ENCODE measurements around the gene CCDC51.
"Not testable (repeated sequence)": the region's sequence is repeated elsewhere in the genome, so short reads cannot be mapped to it uniquely, and the experiment has no call there.

Gene CCDC51

GRCh38 chr3:48405343-48405881, 34.5 kb downstream of the CCDC51 start:
- DNase-seq, result no peak

DNA sequence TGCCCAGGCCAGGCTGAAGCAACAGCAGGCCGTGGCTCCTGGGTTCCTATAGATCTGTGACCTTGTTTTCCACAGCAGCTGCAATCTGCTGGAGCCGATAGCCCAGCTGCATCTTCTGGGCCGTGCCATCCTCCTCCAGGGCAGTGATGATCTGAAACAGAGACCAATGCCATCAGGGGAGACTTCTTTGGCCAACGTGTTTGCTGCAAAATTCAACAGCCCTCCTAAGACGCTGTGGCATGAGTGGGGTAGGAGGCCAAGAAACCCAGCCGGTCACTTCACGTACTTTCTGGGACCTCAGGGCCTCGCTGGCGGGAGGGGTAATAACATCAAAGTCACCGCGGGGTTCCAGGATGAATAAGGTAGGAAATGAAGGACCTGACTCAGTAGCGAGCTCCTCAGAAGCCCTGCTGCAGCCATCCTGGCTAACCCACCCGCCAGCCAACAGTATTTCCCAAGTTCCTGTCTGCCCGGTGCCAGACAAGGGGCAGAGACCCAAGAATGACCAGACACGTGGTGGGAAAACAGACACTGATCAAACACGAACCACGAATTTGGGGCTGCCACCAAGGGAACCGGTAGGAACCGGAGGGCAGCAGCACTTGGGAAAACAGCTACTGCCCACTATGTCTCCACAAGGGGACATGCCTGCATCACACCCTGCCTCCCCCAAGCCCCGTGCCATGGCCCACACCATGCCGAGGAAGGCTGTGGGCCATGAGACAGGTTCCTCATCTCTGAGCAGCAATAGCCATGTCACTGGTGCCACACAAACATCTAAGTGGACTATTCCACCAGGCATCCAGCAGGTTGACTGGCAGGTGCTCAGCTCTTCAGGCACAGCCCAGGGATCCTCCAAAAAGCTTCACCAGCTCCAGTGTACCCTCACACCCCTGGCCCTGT, 35.2 kb downstream of the CCDC51 start:
- DNase-seq, result no peak

DNA sequence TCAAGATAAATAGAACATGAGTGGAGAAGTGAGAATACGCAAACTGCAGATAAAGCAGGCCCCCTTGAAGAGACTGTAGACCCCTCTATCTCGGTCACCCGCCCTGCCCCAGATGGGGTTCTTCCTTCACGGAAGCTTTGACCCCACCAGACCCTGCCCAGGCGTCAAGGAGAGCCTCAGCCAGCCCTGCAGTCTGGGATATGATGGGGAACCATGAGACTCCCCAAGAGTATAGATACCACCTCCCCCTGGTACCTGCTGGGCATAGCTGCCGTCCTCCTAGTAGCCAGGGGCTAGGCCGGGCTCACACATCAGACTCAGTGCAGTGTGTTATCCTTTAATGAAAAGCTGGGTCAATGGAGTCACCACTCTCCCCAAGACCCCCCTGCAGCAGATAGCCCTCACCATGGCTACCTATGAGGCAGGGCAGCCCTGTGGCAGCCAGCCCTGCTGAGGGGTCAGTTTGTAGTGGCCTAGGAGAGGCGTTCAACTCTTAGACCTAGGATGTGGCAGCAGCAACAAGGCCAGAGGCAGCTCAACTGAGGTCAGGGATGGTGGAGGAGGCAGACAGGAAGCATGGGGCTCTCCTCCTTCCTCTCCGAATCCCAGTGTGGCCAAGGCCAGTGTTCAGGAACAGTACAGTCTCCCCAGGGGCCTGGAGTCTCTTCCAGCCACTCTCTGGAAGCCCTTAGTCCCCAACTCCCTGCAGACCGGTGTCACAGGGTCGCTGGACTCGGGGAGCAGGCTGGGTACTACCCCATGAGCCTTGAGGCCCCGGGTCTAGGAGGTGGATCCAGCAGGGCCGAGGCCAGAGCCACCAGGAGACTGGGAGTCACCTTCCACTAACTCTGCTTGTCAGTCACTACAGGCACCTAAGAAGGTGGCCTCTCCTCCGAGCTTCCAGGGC, 36.1 kb downstream of the CCDC51 start:
- no peak for DNase-seq

DNA sequence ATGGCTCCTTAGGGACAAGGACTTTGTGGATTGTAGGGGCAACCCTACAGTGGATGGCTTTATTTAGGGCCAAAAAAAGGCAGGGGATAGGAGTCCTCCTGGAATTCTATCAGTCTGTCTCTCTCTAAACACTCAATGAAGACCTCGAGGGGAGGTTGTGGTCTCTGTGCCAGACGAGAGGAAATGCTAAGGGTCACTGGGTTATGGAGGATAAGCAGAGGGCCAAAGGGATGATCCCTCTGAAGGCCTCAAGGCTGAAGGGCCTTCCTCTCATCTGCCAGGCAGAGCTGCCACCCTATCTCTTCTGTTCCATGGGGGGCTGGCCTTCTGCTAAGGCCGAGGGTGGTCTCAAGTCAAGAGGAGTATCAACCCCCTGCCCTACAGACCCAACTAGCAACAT, 37.0 kb downstream of the CCDC51 start:
- DNase-seq, result no peak

GRCh38 chr3:48402281-48402732, 37.6 kb downstream of the CCDC51 start:
- no peak for DNase-seq

DNA sequence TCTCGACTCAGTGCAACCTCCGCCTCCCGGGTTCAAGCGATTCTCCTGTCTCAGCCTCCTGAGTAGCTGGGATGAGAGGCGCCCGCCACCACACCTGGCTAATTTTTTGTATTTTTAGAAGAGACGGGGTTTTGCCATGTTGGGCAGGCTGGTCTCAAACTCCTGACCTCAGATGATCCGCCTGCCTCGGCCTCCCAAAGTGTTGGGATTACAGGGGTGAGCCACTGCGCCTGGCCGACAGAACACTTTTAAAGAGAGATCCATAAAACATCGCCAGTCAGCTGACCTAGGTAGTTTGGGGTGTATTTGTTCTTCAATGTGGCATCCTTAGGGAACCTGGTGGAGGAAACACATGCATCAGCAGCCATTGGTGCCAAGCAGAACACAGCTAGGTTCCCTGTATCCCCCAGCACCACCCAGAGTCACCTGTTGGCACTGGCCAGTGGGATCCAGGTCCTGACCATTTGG, 38.5 kb downstream of the CCDC51 start:
- not testable (repeated sequence) for DNase-seq

DNA sequence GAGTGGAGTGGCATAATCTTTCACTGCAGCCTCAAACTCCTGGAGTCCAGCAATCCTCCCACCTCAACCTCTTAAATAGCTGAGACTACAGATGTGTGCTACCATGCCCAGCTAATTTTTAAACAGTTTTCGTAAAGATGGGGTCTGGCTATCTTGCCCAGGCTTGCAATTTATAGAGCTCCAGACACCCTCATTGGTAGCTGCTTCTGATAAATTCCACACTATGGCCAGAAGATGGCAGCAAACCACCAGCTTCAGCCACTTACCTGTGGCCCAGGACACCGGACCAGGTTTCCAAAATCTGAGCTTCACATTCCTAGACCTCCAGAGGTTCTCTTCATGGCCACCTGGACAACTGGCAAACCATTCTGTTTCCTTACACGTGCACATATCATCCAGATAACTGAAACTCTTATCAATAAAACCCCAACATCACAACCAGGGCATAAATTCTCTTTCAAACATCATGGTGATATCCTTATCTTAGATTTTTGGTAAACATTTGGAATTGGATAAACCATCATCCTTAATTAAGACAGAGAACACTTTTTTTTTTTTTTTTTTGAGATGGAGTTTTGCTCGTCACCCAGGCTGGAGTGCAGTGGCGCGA, 39.0 kb downstream of the CCDC51 start:
- peak in 2 of 4 experiments; percentile 38 to 42 for DNase-seq

GRCh38 chr3:48399387-48400172, 40.3 kb downstream of the CCDC51 start:
- no peak for DNase-seq

DNA sequence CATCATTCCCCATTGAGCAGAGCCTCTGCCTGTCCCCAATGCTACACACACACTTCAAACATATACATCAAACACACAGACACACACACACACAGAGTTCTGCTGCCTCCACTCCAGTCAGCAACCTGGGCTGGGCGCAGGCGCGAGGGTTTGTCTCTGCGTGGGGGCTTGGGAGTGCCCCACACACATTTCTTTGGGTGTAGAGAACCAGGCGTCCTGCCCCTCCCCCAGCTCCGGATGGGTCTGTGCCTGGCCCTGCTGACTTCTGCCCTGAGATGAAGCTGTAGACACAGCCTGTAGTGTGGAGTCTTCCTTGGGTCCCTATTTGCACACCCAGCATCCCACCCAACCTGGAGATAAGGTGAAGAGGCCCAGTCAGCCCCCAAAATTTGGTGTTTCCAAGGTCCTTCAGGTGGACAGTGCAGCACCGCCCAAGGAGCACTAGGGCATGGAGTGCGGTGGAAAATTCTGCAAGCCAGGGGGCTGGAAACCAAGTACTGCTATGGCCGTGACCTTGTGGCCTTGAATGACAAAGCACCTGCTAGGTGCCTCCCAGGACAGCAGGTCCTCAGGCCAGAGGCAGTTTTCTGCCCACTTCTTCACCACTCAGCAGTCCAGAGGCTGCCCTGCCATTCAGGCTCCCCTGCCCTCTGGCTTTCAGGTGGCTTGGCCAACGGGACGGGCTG, 41.1 kb downstream of the CCDC51 start:
- no peak for DNase-seq

GRCh38 chr3:48397767-48398681, 41.9 kb downstream of the CCDC51 start:
- DNase-seq, result no peak

DNA sequence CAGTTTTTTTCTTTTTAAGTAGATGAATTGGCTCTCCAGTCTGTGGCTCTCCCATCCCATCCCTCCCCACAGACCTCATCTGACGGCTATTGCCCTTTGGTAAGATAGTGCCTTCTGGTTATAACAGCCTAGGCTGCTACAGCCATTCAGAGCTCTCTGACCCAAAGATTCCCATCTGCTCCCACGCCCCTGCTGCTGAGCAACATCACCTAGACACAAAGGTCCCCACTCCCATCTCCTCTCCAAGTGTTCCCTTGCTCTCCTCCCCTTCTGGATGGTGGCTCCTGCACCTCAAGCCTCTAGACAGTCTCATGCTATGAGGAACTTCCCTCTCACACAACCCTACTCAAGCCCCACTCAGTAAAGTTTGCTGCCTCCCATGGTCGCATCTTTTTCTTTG, 44.2 kb downstream of the CCDC51 start:
- no peak for DNase-seq

DNA sequence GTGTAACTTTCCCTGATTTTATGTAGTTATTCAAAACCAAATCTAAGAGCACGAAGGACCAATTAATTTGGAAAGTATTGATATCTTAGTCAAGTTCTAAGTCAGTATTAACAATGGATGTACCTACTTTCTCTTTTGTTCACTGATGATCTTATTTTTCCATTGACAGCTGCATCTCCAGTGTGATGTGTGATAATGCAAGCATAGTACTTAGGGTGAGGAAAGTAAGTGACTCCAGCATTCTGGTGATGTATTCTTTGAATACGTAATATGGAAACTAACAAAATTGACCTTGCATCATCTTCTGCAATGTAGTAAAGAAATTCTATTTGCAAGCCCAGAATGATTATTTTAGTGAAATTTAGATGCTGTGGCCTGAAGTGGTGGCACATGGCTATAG, 45.5 kb downstream of the CCDC51 start:
- no peak for DNase-seq

GRCh38 chr3:48388966-48389365, 51.0 kb downstream of the CCDC51 start:
- no peak for DNase-seq

DNA sequence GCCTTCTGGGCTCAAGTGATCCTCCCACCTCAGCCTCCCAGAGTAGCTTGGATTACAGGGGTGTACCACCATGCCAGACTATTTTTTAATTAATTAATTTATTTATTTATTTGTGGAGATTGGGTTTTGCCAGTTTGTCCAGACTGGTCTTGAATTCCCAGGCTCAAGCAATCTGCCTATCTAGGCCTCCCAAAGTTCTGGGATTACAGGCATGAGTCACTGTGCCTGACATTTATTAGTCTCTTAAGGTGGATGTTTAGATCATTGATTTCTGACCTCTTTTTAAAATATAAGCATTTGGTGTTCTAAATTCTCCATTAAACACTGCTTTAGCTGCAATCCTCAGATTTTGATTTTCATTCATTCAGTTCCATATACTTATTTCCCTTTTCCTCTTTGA, 52.3 kb downstream of the CCDC51 start:
- no peak for DNase-seq

All from activated naive CD4-positive, alpha-beta T cell (primary cell).